DOHH2 (cell line): Measurements from ENCODE around the gene LCA5L.
A peak's percentile ranks its signal among the peaks of the same experiment; 100 is the strongest.

Source experiments
- H3F3A ChIP-seq: fragments of 200-600 bp; sonication (generic), shearing (Covaris generic); 2 replicates; pipeline ENCODE4 v1.6.0; 2016; ENCODE audit warnings: antibody characterized with exemption, mild to moderate bottlenecking; ENCODE audit not compliant: control insufficient read depth, insufficient read depth
- H3K27ac ChIP-seq: fragments of 200-600 bp; sonication (generic); 2 replicates; pipeline ENCODE4 v1.5.1; 2014; ENCODE audit warnings: low read depth, mild to moderate bottlenecking, low read length, moderate library complexity
- H3K27me3 ChIP-seq: fragments of 200-600 bp; sonication (generic); 2 replicates; pipeline ENCODE4 v1.6.1; 2014; ENCODE audit warnings: mild to moderate bottlenecking, low read length, mixed read lengths; ENCODE audit not compliant: control insufficient read depth
- H3K36me3 ChIP-seq: fragments of 200-600 bp; sonication (generic); 2 replicates; pipeline ENCODE4 v1.6.1; 2014; ENCODE audit warnings: mild to moderate bottlenecking, low read length, moderate library complexity, mixed read lengths; ENCODE audit not compliant: control insufficient read depth
- H3K4me1 ChIP-seq: fragments of 200-600 bp; sonication (generic); 2 replicates; pipeline ENCODE4 v1.6.1; 2014; ENCODE audit warnings: mild to moderate bottlenecking, low read length, mixed read lengths; ENCODE audit not compliant: control insufficient read depth
- H3K4me2 ChIP-seq: fragments of 200-600 bp; sonication (generic); 2 replicates; pipeline ENCODE4 v1.6.0; 2014; ENCODE audit warnings: mild to moderate bottlenecking, low read length, moderate library complexity
- H3K4me3 ChIP-seq: fragments of 200-600 bp; sonication (generic); 2 replicates; pipeline ENCODE4 v1.5.1; 2014; ENCODE audit warnings: mild to moderate bottlenecking, low read length, mixed read lengths
- H3K79me2 ChIP-seq: fragments of 200-600 bp; sonication (generic); 2 replicates; pipeline ENCODE4 v1.6.1; 2014; ENCODE audit warnings: mild to moderate bottlenecking, low read length, mixed read lengths; ENCODE audit not compliant: control insufficient read depth
- H3K9me2 ChIP-seq: fragments of 200-600 bp; sonication (generic); replicated peaks from 2 replicates; pipeline ENCODE4 v1.6.1; 2014; ENCODE audit warnings: mild to moderate bottlenecking, low read length, mixed read lengths; ENCODE audit not compliant: control insufficient read depth
- H3K9me3 ChIP-seq: fragments of 200-600 bp; sonication (generic); 2 replicates; pipeline ENCODE4 v1.6.1; 2014; ENCODE audit warnings: antibody characterized with exemption, low read length, mixed read lengths; ENCODE audit not compliant: control insufficient read depth, insufficient read depth
- H4K20me1 ChIP-seq: fragments of 200-600 bp; sonication (generic); 2 replicates; pipeline ENCODE4 v1.6.0; 2014; ENCODE audit warnings: low read depth, mild to moderate bottlenecking, antibody characterized with exemption, low read length, moderate library complexity; ENCODE audit not compliant: control insufficient read depth, insufficient read depth
- EZH2phosphoT487 ChIP-seq: fragments of 200-600 bp; sonication (generic); IDR thresholded peaks from 2 replicates; pipeline ENCODE4 v1.6.1; 2017; ENCODE audit warnings: borderline replicate concordance, mild to moderate bottlenecking, antibody characterized with exemption, low read length, moderate library complexity, mixed read lengths
- TF ChIP-seq, protein P1 (sequence below): fragments of 200-600 bp; sonication (generic); IDR thresholded peaks from one replicate; pipeline ENCODE4 v1.5.1; 2014; ENCODE audit warnings: antibody characterized with exemption, mild to moderate bottlenecking, low read depth, low read length; ENCODE audit not compliant: poor library complexity, severe bottlenecking

Gene LCA5L

DNA sequence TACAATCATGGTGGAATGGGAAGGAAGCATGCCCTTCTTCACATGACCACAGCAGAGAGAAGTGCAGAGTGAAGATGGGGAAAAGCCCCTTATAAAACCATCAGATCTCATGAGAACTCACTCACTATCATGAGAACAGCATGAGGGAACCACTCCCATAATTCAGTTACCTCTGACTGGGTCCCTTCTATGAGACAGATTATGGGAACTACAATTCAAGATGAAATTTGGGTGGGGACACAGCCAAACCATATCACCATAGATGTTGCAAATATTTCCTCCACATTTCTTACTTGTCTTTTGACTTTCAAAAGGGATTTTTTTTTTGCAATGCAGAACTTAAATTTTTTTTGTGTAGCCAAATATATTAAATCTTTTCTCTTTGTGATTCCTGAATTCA is 21.0 kb upstream of the LCA5L start:
- no peak overlapping the region for H3K27ac ChIP-seq
- H3K4me2 ChIP-seq = no peak overlapping the region
- H3K9me2 ChIP-seq = no peaks in the 10 kb centered on the region
- no peak overlapping the region for H3K4me3 ChIP-seq
- H3K27me3 ChIP-seq = peaks cover 4% of the 10 kb centered on the region; the same call in 1 of the 2 replicates
- H3F3A ChIP-seq = no peaks in the 10 kb centered on the region
- no peaks in the 10 kb centered on the region for H3K36me3 ChIP-seq
- peaks cover 5% of the 10 kb centered on the region for H3K4me1 ChIP-seq
- no peaks in the 10 kb centered on the region for H3K9me3 ChIP-seq
- TF ChIP-seq, protein P1, sequence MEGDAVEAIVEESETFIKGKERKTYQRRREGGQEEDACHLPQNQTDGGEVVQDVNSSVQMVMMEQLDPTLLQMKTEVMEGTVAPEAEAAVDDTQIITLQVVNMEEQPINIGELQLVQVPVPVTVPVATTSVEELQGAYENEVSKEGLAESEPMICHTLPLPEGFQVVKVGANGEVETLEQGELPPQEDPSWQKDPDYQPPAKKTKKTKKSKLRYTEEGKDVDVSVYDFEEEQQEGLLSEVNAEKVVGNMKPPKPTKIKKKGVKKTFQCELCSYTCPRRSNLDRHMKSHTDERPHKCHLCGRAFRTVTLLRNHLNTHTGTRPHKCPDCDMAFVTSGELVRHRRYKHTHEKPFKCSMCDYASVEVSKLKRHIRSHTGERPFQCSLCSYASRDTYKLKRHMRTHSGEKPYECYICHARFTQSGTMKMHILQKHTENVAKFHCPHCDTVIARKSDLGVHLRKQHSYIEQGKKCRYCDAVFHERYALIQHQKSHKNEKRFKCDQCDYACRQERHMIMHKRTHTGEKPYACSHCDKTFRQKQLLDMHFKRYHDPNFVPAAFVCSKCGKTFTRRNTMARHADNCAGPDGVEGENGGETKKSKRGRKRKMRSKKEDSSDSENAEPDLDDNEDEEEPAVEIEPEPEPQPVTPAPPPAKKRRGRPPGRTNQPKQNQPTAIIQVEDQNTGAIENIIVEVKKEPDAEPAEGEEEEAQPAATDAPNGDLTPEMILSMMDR = no peak
- TF ChIP-seq EZH2phosphoT487 = no peak
- no peaks in the 10 kb centered on the region for H4K20me1 ChIP-seq
- no peaks in the 10 kb centered on the region for H3K79me2 ChIP-seq

DNA sequence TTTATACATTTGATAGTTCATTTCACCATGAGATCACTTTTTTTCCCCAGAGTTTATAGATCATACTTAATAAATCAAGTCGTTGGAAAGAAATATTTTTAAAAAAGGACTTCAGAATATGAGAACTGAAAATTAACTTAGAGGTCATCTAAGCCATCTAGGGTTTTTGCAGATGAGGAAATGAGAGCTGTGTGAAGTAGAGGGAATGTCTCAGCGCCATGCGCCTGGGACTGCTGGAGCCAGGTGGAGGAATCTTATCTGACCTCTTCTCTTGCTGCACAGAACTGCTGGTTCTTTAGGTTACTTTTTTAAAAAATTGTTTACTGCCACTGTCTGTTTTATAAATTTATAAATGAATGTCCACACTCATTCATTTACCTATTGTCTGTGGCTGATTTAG is 17.7 kb upstream of the LCA5L start:
- no peak overlapping the region for H3K27ac ChIP-seq
- TF ChIP-seq EZH2phosphoT487 = no peak
- H3K9me3 ChIP-seq = no peaks in the 10 kb centered on the region
- peaks cover 13% of the 10 kb centered on the region for H3K4me1 ChIP-seq
- H3K79me2 ChIP-seq = no peaks in the 10 kb centered on the region
- H3K9me2 ChIP-seq = no peaks in the 10 kb centered on the region
- no peaks in the 10 kb centered on the region for H3F3A ChIP-seq
- no peak overlapping the region for H3K4me2 ChIP-seq
- H3K27me3 ChIP-seq = peaks cover 4% of the 10 kb centered on the region; the same call in 1 of the 2 replicates
- no peak overlapping the region for H3K4me3 ChIP-seq
- H4K20me1 ChIP-seq = no peaks in the 10 kb centered on the region
- no peaks in the 10 kb centered on the region for H3K36me3 ChIP-seq

DNA sequence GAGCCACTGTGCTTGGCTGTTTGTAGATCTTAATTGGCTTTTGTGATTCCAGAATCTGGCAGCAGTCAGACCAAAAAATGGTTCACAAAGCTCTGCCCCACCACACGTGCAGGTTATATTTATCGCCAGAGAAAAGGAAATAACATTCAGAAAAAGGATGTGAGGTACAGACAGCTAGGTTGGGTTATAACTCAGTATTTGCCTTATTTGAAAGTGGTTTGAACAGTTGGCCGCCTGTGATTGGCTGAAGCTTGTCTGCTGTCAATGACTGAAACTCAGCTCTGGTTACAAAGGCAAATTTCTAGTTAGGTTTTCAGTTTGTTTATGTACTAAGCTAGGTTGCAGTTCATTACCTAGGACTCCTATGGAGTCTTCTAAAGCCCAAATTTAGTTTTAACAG is 15.8 kb upstream of the LCA5L start:
- H3K79me2 ChIP-seq = no peaks in the 10 kb centered on the region
- peak overlapping the region; percentile 42 for H3K4me2 ChIP-seq
- no peaks in the 10 kb centered on the region for H3K27me3 ChIP-seq
- H3K4me1 ChIP-seq = peaks cover 13% of the 10 kb centered on the region
- H3F3A ChIP-seq = no peaks in the 10 kb centered on the region
- no peaks in the 10 kb centered on the region for H3K9me3 ChIP-seq
- H4K20me1 ChIP-seq = no peaks in the 10 kb centered on the region
- H3K4me3 ChIP-seq = peak overlapping the region; percentile 22; the same call in 1 of the 2 replicates
- peak overlapping the region; percentile 34 for H3K27ac ChIP-seq
- no peaks in the 10 kb centered on the region for H3K36me3 ChIP-seq
- H3K9me2 ChIP-seq = no peaks in the 10 kb centered on the region
- TF ChIP-seq, protein P1 = no peak
- TF ChIP-seq EZH2phosphoT487 = no peak

DNA sequence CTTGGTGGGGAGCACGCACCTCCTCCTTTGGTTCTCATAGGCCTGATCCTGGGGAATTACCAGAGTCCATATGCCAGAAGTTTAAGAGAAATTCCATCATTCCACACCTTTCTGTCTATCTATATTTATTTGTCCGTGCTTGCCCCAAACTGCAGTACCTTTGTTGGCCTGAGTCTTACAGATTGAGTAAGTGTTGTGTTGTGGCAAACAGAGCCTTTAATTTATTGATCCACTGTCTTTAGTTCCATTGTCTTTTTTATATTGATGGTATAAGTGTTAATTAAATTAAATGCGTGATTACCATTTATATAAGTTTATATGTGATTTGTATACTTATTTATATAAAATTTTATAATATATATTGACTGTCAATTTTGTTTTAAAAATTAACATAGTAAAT is 11.1 kb upstream of the LCA5L start:
- H3K79me2 ChIP-seq = no peaks in the 10 kb centered on the region
- H3K4me1 ChIP-seq = peaks cover 9% of the 10 kb centered on the region
- no peaks in the 10 kb centered on the region for H3F3A ChIP-seq
- H4K20me1 ChIP-seq = no peaks in the 10 kb centered on the region; the same call in 1 of the 2 replicates
- H3K36me3 ChIP-seq = no peaks in the 10 kb centered on the region
- H3K27me3 ChIP-seq = 0 out of 2 replicates have a peak, but pooled peaks cover 3% of the 10 kb centered on the region
- H3K4me2 ChIP-seq = no peak overlapping the region
- no peaks in the 10 kb centered on the region for H3K9me3 ChIP-seq
- TF ChIP-seq, protein P1 = no peak
- no peak for TF ChIP-seq EZH2phosphoT487
- no peak overlapping the region for H3K4me3 ChIP-seq
- no peaks in the 10 kb centered on the region for H3K9me2 ChIP-seq
- H3K27ac ChIP-seq = no peak overlapping the region
